Germinal center (tissue), 1 donor: ENCODE measurements around the gene KANSL1.
"Not testable (repeated sequence)": the region's sequence is repeated elsewhere in the genome, so short reads cannot be mapped to it uniquely, and the experiment has no call there.

Source experiments
- DNase-seq: peaks from one replicate; pipeline ENCODE4 v3.0.0; 2012; ENCODE audit warnings: mixed read lengths, low spot score

Gene KANSL1

GRCh38 chr17:46110219-46110618, 83.0 kb downstream of the KANSL1 start:
- no peak for DNase-seq

GRCh38 chr17:46109603-46110189, 83.5 kb downstream of the KANSL1 start:
- DNase-seq: no peak

- no peak for DNase-seq
Observed at GRCh38 chr17:46108550-46109110, 84.6 kb downstream of the KANSL1 start.

- DNase-seq: no peak
Observed at GRCh38 chr17:46108120-46108519, 85.1 kb downstream of the KANSL1 start.

- DNase-seq: no peak
Observed at GRCh38 chr17:46106966-46107644, 86.1 kb downstream of the KANSL1 start.

GRCh38 chr17:46102806-46103205, 90.4 kb downstream of the KANSL1 start:
- DNase-seq: not testable (repeated sequence)

- DNase-seq: not testable (repeated sequence)
Observed at GRCh38 chr17:46101785-46102617, 91.2 kb downstream of the KANSL1 start.

GRCh38 chr17:46100590-46100989, 92.6 kb downstream of the KANSL1 start:
- DNase-seq: no peak

GRCh38 chr17:46099865-46100264, 93.4 kb downstream of the KANSL1 start:
- no peak for DNase-seq

- no peak for DNase-seq
Observed at GRCh38 chr17:46097497-46097896, 95.7 kb downstream of the KANSL1 start.

- no peak for DNase-seq
Observed at GRCh38 chr17:46092991-46093390, 100.2 kb downstream of the KANSL1 start.

- DNase-seq: no peak
Observed at GRCh38 chr17:46090871-46091270, 102.4 kb downstream of the KANSL1 start.

- DNase-seq: no peak
Observed at GRCh38 chr17:46089389-46089965, 103.8 kb downstream of the KANSL1 start.

GRCh38 chr17:46088595-46088994, 104.6 kb downstream of the KANSL1 start:
- no peak for DNase-seq

GRCh38 chr17:46087871-46088270, 105.4 kb downstream of the KANSL1 start:
- not testable (repeated sequence) for DNase-seq

- no peak for DNase-seq
Observed at GRCh38 chr17:46086821-46087220, 106.4 kb downstream of the KANSL1 start.

GRCh38 chr17:46085522-46085921, 107.7 kb downstream of the KANSL1 start:
- DNase-seq: no peak

GRCh38 chr17:46082257-46082656, 111.0 kb downstream of the KANSL1 start:
- DNase-seq: no peak

- DNase-seq: no peak
Observed at GRCh38 chr17:46081018-46081320, 112.3 kb downstream of the KANSL1 start.

GRCh38 chr17:46080118-46081017, 112.9 kb downstream of the KANSL1 start:
- DNase-seq: no peak

- no peak for DNase-seq
Observed at GRCh38 chr17:46078675-46079074, 114.6 kb downstream of the KANSL1 start.
